ENCODE measurements around the gene SLC25A34. TPM values are rescaled to one million over a fixed set of nuclear protein-coding genes. Genes with fewer than 3 reads are reported as not detected.
A peak's percentile ranks its signal among the peaks of the same experiment; 100 is the strongest.

The SLC25A34 gene
- total and polyA plus RNA-seq, 2 of the 13 experiments (the other 11 are each of a cell fraction or from before 2014, with no cell fraction given), result 0.13 to 0.18 TPM

GRCh38 chr1:15742339-15742801, 6.3 kb downstream of the SLC25A34 start, which contains the start of gene TMEM82 (continued):
- TF ChIP-seq FUBP1 (CRISPR knock-in tag; IDR thresholded peaks at IDR 0.05; ENCODE audit: borderline replicate concordance), result no peak
- TF ChIP-seq POLR2A (IDR thresholded peaks at IDR 0.05; ENCODE audit: insufficient read depth in 1 of 2, low read depth in 2 of 2, low read length in 2 of 2), result 0 out of 4 replicates have a peak, but pooled peaks of 1 of the 2 experiments have one; percentile 32
- TF ChIP-seq KDM3A (CRISPR knock-in tag; IDR thresholded peaks at IDR 0.05; ENCODE audit: low read depth), result no peak
- TF ChIP-seq ZBTB10 (CRISPR knock-in tag; IDR thresholded peaks at IDR 0.05; ENCODE audit: borderline replicate concordance), result no peak
- no peak for TF ChIP-seq ZNF337 (CRISPR knock-in tag; IDR thresholded peaks at IDR 0.05; ENCODE audit: borderline replicate concordance, low read depth)
- TF ChIP-seq TBX2 (CRISPR knock-in tag; IDR thresholded peaks at IDR 0.05; ENCODE audit: borderline replicate concordance), result no peak
- TF ChIP-seq PPARG (CRISPR knock-in tag; conservative IDR thresholded peaks at IDR 0.05), result no peak
- no peak for TF ChIP-seq JUNB (CRISPR knock-in tag; IDR thresholded peaks at IDR 0.05; ENCODE audit: borderline replicate concordance)
- TF ChIP-seq HBP1 (CRISPR knock-in tag; IDR thresholded peaks at IDR 0.05; ENCODE audit: low read depth), result no peak
- no peak for TF ChIP-seq ZNF503 (CRISPR knock-in tag; IDR thresholded peaks at IDR 0.05)
- peak; percentile 84; the same call in 1 of the 2 replicates for TF ChIP-seq ZNF770 (CRISPR knock-in tag; IDR thresholded peaks at IDR 0.05)
- no peak for TF ChIP-seq ZNF430 (CRISPR knock-in tag; IDR thresholded peaks at IDR 0.05)
- no peak for TF ChIP-seq TEAD2 (CRISPR knock-in tag; IDR thresholded peaks at IDR 0.05)
- TF ChIP-seq ZNF235 (CRISPR knock-in tag; IDR thresholded peaks at IDR 0.05; ENCODE audit: borderline replicate concordance), result peak; percentile 51; the same call in 1 of the 2 replicates
- TF ChIP-seq ZNF20 (CRISPR knock-in tag; IDR thresholded peaks at IDR 0.05), result no peak
- no peak for TF ChIP-seq ZNF335 (CRISPR knock-in tag; IDR thresholded peaks at IDR 0.05)
- no peak for TF ChIP-seq THAP7 (CRISPR knock-in tag; IDR thresholded peaks at IDR 0.05)
- TF ChIP-seq HNF4G (IDR thresholded peaks at IDR 0.05; ENCODE audit: borderline replicate concordance, low read depth, low read length), result peak; percentile 71; the same call in 1 of the 2 replicates
- TF ChIP-seq HNF4G (CRISPR knock-in tag; IDR thresholded peaks at IDR 0.05; ENCODE audit: borderline replicate concordance, low read depth), result no peak
